GM19452 (cell line): ENCODE results near the gene POU6F2.
A peak's percentile ranks its signal among the peaks of the same experiment; 100 is the strongest.

Experiments
- ATAC-seq: cut with Tn5 transposase; IDR thresholded peaks from one replicate; pipeline ENCODE4 v1.9.1; 2021; ENCODE audit not compliant: unreplicated experiment

POU6F2 gene

DNA sequence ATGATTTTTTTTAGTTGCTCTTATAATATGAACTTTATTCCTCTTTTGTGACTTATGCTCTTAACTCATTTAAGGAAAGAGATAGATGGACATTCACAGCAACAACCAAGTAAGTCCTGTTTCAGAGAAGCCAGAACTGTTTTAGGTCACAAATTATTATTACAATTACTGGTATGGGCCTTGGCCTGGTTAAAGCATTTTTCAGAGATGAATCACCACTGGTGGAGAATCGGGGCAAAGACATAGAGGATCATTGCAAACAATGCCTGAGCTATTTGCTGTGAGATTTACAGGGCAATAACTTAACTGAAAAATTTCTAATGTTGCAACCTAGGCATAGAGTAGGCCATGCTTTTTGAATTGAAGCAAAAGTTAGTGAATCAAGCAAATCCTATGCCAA lies 450.5 kb downstream of the POU6F2 start:
- ATAC-seq, result no peak

DNA sequence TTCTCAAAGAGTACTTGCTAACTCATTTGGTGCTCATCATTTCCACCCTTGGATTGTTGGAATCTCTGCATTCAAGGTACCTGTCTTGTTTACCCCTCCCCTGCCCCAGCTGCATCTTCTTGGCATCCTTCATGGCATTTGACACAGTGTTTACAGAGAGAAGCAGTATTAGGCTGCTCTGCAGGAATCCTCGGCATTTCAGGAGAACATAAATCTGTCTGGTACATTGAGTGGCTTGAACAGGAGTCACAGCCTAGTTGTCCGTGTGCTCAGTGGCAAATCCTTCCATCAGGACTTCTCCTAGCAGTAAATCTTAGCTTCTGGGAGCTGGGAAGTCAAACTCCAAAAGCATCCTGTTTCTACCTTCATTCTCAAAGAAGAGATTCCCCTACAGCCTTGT lies 451.7 kb downstream of the POU6F2 start:
- no peak for ATAC-seq

DNA sequence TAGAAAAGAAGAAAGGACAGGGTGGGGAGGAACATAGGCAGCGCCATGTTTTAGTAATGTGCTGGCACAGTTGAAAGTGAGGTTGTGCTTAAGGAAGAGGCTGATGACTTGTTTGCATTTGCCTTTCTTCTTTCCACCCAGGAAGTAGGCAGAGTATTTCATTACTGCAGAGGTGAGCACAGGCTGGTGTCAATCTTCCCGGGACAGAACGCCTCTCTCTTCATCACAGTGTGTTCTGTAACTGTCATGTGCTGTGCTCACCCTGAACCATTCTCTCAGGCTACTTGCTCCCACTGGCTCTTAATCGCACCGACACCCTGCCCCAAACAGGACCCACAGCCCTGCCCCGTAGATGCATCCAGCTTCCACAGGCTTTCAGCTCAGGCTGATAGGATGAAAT lies 452.7 kb downstream of the POU6F2 start:
- no peak for ATAC-seq

DNA sequence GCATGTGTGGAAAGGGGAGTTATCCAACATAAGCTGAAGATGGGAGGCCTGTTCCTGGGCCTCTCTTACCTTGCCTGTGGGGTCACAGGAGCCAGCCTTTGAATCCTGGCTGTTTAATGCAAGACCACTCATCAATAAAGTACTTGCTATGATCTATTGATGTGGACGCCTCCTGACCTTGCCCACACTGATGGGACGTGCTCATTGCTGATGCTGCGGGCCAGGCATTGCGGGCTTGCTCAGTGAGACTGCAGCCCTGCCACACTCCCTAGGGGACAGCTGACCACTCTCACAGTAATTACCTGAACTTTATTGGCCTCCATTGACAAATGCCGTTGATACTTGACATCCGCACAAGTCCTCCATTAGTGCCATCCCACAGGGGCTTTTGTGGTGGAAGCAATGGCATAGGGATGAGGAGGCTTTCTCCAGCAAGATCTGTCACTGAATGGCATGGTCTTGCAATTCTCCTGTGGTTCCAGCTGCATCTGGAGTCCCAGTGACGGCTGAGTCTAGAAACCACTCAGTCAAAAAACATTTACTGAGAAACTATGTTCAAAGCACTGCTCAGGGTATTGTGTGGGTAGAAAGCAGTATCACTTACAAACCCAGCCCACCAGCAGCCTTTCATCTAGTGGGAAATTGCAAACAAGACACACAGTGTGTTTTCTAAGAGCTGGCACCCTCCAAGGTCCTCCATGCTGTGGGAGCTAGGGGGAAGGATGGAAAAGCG lies 453.4 kb downstream of the POU6F2 start:
- no peak for ATAC-seq

DNA sequence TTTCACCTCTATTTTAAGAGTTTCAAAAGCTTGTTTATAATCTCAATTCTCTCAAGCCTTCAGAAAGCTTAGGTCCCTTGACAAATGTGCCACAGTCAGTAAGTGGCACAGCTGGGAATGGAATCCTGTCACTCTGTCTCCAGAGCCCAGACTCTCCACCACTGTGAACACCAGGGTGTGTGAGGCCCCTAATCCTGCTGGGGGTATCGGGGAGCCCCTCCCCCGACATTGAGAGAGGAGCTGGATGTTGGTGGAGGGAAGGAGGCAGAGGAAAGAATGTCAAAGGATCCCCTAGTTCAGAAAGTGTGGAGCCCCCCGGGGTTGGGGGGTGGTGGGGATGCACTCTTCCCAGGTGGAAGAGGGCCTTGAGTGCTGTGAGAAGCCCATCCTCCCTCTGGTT lies 454.7 kb downstream of the POU6F2 start:
- no peak for ATAC-seq

DNA sequence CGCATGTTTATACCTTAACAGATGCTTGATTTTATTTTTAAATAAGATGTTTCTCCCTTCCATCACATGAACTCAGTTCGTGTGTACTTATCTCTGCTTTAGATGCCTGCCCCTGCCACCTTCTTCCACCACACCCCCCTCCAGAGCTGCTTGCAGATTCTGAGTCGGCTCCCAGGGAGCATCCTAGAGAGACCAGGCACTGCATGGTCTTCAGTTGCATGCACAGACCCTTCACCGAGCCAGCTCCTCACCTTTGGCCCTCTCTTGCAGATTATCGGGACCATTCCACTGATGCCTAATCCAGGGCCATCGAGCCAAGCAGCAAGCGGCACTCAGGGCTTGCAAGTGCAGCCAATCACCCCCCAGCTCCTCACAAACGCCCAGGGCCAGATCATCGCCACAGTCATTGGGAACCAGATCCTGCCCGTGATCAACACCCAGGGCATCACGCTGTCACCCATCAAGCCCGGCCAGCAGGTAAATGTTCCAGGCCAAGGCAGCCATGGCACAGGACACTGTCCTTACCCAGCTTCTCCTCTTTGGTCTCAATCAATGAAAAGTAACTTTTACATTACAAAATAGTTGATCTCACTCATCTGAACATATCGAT lies 455.2 kb downstream of the POU6F2 start:
- no peak for ATAC-seq

DNA sequence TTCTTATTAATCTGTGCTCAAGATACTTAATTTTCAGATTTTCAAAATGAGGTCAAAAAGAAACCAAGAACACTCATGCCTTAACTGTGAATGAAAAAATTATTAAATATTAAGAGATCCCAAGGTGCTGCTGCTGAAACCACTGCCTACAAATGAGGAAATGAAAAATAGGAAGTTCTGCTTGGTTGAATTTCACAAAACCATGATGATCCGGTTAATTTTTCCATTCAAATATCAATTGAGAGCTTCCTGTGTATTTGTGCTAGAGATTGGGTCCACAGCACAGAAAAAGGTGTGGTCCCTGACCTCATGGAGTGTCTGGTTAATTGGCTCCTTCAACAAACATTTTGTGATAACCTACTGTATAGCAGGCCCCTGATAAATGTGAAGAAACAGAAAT lies 455.8 kb downstream of the POU6F2 start:
- peak; percentile 59 for ATAC-seq

DNA sequence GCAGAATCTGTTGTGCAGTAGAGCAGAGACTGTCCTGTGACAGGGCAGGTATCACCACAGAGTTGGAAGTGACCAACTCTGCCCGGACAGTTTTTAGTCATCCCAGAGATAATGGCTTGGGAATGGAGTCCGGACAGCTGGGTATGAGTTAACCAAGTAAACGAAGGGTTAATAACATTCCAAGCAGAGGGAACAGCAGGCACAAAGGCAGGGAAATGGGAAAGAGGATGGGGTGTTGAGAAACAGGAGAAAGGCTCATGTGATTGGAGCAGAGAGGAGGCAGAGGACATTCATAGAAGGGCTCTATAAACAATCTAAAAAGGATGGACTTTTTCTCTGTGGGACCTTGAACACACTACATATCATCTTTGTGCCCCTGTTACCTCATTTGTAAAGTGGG lies 456.3 kb downstream of the POU6F2 start:
- no peak for ATAC-seq

DNA sequence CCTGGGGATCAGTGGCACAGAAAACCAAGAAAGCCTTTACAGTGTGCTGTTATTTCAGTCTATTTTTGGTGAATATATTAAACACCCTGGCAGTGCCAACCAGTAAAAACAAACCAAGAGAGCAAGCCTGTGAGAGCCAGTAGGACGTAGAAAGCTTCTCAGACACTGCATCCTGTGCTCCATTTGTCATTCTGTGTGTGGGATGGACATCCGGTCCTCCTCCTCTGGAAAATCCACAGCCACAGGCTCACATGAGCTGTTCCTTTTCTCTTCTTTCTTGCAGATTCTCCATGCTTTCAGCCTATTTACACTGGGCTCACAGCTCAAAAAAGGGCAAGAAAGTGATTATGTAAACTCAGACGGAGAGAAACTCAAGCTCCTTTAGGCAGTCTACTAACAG lies 468.8 kb downstream of the POU6F2 start:
- ATAC-seq, result no peak

DNA sequence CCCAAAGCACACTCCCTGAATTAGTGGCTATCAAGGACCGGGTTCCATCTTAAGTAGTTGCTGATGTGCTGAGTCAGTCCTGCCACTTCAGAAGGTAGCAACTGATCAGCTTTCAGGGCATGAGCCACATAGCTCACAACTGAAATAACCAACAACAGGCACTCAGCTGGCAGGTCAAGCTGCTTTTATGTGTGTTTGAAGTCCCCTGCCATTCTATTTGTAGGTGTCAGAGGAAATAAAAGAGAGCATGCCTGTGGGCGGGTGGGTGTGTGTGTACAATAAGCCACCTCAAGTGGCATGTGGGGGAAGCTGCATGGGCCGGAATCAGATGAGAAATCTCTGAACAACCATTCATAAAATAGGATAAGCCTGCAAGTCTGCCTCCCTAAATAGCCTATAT lies 474.2 kb downstream of the POU6F2 start:
- ATAC-seq, result no peak

DNA sequence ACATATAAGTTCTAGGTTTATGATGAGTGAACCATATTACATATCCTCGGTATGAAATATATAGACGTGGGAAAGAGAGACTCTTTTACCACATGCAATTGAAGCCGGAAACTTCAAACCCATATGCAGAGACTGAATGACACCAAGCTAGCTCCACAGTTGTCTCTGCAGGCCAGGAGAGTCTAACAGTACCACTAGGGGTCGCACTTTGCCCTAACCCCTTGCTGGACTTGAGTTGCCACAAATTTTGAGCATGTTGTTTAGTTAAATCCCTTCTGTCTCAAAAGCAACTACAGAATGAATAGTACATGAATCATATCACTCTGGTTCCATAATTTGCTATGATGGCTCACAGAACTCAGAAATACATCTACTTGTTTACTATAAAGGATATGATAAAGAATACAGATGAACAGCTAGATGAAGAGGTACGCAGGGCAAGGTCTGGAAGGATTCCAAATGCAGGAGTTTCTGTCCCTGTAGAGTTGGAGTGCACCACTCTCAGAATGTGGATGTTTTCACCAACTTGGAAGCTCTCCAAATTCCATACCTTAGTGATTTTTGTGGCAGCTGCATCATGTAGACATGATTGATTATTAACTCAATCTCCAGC lies 476.1 kb downstream of the POU6F2 start:
- ATAC-seq, result peak; percentile 86

DNA sequence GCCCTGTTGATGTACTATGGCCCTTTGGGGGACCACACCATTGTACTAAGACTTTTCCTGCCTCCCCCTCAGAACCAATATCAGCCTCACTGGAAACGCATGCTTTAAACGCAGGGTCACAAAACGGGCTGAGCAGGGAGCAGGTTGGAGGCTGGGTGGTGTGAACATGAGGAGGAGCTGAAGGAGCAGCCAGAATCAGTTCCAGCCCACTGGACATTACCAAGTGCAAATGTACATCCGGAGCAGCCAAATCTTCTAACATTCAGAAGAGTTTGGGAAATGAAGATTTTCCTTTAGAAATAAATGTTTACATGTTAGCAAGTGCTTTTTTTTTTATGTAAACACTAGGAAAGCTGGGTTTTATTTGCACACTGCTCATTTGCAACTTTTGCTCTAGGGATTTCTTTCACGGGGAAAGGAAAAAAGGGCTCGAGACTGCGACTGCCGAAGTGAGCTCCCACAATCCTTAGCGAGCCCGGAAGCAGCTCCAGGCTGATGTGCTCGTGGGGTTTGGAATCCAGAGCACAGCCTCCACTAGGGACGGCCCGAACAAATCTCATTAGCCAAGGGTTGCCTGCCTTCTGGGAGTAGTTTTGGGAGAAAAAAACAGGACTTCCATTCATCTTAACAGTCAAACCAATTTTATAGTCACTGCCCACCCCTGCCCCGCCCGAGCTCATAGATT lies 480.5 kb downstream of the POU6F2 start:
- no peak for ATAC-seq

DNA sequence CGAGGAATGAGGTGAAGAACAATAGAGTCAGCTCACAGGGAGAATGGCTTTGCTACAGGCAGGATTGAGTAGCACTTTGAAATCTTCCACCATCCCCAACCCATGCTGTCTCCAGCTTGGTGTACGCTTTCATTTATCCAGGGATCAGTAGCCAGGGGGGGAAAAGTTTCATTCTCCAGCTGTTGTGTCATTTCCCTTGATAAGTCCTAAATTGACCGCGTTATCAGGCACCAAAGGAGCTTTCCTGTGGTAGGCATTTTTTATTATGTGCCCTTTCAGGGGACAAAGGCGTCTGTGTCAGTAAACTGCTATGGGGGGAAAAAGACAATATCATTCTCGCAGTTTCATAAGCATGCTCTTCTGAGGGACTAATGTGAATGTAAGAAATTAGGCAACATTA lies 481.9 kb downstream of the POU6F2 start:
- no peak for ATAC-seq

DNA sequence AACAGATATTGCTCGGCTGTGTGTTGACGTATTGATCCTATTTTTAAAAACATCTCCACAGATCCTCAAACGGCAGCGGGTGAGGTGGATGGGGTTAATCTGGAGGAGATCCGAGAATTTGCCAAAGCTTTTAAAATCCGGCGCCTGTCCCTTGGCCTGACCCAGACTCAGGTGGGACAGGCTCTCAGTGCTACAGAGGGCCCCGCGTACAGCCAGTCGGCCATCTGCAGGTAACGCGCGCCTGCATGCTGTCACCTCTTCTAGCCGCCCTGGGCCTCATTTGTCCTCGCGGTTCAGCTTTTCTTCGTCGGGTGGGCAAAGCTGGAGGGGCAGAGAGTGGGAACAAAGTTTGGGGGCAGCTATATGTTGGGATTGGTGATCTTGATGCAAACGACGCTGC lies 482.8 kb downstream of the POU6F2 start:
- no peak for ATAC-seq

DNA sequence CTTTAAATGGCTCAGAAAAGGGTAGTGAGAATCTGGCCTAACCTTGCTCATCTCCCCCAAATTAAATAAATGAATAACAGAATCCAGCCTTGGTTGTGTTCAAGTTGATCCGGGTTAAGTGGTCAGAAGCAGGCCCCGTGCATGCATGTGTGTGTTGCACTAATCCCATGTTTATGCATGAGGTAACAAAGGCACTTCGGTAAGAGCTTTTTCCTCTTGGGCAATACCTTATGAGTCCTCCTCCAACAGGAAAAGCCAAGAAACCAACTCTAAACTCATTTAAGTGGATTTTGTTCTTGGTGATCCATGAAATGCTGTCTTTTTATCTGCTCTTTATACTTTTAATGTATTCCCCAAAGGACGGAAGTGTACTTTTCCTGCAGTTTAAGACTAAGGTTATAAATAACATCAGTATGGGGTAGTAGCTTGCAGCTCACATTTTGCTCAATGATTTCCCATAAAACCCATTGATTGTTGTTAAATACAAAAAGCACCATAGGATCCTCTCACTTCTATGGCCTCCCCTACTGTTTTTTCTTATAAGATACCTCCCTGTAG lies 483.6 kb downstream of the POU6F2 start:
- ATAC-seq, result no peak

DNA sequence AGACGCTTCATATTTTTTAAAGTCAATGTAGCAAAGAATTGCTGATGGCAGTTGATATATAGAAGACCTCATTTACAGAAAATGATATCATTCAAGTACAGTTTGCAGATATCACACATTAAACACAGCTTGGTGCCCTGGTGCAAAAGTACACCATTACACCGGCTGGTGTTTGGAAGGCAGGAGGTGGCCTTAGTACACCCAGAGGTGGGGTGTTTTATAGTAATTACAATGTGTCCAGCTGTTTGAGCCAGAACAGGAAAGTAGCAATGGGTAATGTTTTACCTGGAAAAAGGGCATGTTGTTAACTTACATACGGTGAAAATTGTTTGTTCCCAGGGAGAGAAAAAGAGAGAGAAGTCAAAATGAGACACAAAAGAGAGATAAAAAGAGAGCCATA lies 485.5 kb downstream of the POU6F2 start:
- no peak for ATAC-seq

DNA sequence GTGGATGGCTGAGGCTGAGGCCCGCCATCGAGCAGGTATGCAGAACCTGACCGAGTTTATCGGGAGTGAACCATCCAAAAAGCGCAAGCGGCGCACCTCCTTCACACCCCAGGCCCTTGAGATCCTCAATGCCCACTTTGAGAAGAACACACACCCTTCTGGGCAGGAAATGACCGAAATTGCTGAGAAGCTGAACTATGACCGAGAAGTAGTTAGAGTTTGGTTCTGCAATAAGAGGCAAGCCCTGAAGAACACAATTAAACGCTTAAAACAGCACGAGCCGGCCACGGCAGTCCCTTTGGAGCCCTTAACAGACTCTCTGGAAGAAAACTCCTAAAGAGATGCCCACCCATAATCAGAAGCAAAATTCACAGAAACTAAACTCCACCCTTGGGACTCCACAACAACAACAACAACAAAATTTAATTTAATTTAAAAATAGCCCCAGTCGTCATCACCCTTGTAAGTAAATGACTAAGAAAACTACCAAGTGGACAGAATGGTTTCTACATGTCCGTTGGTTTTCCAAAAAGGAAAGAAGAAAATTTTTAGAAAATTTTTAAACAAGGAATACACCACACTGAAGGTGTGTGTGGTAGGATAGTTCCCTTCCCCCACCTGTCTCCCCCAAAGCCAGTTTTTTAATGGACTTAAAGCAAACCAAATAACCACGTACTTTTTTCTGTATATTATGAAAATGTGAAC lies 486.8 kb downstream of the POU6F2 start:
- peak; percentile 20 for ATAC-seq

DNA sequence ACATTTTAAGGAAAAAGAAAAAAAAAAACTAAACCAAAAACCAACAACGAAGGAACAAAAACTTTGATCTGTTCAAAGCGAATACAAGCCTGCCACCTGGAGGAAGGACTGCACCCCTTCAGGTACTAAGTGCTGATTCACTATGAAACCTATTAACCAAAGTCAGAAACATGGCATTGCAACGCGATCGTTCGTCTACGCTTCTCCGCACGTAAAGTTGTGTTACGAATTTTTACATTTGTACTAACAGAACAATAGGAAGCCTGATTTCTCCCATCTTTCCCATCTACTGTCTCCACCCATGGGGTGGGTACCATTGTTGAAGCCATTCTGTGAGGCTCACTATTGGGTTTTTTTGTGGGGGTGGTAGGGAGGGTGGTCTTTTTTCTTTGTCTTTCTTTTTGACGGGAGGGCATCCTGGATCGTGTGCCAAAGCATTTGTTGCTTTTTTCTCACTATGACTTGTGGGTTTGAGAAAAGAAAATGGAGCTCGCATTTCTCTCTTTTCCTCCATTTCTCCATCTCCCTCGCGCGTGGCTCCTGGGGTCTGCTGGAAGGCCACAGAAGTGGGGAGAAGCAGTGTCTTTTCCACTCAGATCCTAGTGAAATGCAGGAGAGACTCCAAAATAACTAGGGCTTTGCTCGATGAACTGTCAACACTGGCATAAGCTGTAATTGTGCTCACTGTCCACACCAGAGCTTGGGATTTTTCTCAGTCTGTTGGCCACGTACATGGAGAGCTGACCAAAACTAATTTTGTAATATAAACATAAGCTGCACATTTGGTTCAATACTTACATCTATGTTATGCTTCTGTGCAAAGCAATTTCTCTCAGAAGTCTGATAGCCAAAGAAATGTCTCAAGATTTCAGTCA lies 487.6 kb downstream of the POU6F2 start:
- peak; percentile 82 for ATAC-seq

DNA sequence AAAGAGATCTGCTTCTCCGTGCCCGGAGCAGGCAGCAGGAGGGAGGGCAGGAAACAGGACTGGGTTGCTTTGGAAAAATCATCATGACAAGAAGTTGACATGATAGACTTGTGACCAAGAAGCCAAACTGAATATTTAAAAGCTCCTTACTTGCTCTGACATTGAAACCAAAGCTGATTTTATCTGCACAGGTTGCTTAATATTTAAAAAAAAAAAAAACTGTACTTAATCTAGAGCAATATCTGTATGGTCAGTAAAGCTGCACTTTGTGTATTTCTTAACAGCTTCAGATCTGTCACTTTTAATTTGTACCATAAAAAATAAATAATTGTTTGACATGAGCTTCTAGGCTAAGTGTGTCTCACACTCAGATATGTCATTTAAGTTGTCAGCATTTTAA lies 490.6 kb downstream of the POU6F2 start:
- ATAC-seq, result no peak

DNA sequence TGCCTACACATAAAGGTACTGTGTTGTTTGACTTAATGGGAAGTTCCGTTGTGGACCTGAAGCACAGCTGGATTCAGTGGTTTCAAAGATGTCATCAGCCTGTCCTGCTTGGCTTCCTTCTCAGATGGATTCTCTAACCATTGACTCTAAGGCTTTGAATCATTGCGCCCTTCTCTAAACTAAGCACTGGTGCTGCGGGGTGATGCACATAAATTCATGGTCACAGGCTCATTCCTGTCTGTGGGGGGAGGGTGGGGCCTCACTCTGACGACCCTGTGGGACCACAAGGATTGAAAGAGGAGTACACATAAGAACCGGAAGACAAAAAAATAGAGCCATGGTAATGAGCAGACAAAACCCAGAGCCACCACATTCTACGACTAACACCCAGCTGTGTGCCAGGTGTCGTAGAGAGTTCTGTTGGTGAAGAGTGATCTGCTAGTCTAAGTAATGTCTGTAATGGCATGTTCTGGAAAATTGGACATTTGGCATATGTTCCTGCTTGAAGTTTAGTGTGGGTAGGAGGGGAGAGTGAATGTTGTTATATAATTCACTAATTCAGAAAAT lies 491.2 kb downstream of the POU6F2 start:
- ATAC-seq, result no peak
